Right lobe of liver (tissue), 6 donors: ENCODE data around the gene ZMIZ1. TPM values are rescaled to one million over a fixed set of nuclear protein-coding genes. Genes with fewer than 3 reads are reported as not detected.
A peak's percentile ranks its signal among the peaks of the same experiment; 100 is the strongest.

Experiments
- ATAC-seq, 4 donors: fragments of 200-7000 bp; cut with Tn5 transposase; one replicate each; pipeline ENCODE4 v1.9.1; 2020; ENCODE audit warnings: mild to moderate bottlenecking in 4 of 4, moderate library complexity in 4 of 4
- DNase-seq, 3 donors: peaks; one replicate each; pipeline ENCODE4 v3.0.0-alpha.2; 2020
- H3K27ac ChIP-seq, 3 donors: fragments of 200-600 bp; one replicate each; pipeline ENCODE4 v1.8.0; 2022
- H3K27me3 ChIP-seq, 2 donors: fragments of 200-600 bp; one replicate each; pipeline ENCODE4 v1.8.0; 2022
- H3K36me3 ChIP-seq, 4 donors: fragments of 200-600 bp; sonication (generic) in 1 of 4; one replicate each; pipeline versions ENCODE4 v1.5.1 to v1.8.0; 2017 to 2022; ENCODE audit warnings: control low read depth in 1 of 4
- H3K4me1 ChIP-seq, 4 donors: fragments of 200-600 bp; sonication (generic) in 1 of 4; one replicate each; pipeline versions ENCODE4 v1.5.1 to v1.8.0; 2017 to 2022; ENCODE audit warnings: control low read depth in 1 of 4
- H3K4me3 ChIP-seq, 3 donors: fragments of 200-600 bp; one replicate each; pipeline ENCODE4 v1.8.0; 2022
- H3K9me3 ChIP-seq, 4 donors: fragments of 200-600 bp; sonication (generic) in 1 of 4; one replicate each; pipeline versions ENCODE4 v1.5.1 to v1.8.0; 2017 to 2022; ENCODE audit warnings: control low read depth in 1 of 4
- CTCF ChIP-seq, 4 donors: fragments of 200-600 bp in 3 of 4; fragments of 450-650 bp in 1 of 4; IDR thresholded peaks; one replicate each; pipeline versions ENCODE4 v1.5.1 to v1.8.0; 2016 to 2022; ENCODE audit warnings: antibody characterized with exemption in 4 of 4, mild to moderate bottlenecking in 2 of 4
- POLR2A ChIP-seq: fragments of 450-650 bp; IDR thresholded peaks from one replicate; pipeline ENCODE4 v1.6.1; 2017; ENCODE audit warnings: antibody characterized with exemption, mild to moderate bottlenecking
- WGBS: methylation state at CpG from one replicate; pipeline ENCODE4 v1.1.6; 2018; ENCODE audit warnings: low coverage, low lambda C conversion rate; ENCODE audit not compliant: insufficient coverage; ENCODE audit errors: missing lambda C conversion rate; 5-methylcytosine and 5-hydroxymethylcytosine counted together
- intact Hi-C, 2 donors: fragments of 100-400 bp; cut with DNase I; formaldehyde crosslinking; loops; one replicate each; pipeline versions ENCODE4 v1.11.2 to v1.14.1; 2022
- total RNA-seq, 6 experiments: library from RNA; depleted of rRNA in 2 of 6; stranded (reverse); fragments of >200 nt in 2 of 6; fragmentation: NEBNext Ultra II Directional in 3 of 6; extraction: Animal tissue kit (Norgen Biotek cat#: 25700) in 3 of 6; gene quantifications; one replicate each; pipeline versions ENCODE4 v1.1.0 to v1.2.4, GENCODE V29; 2016 to 2023
- donor health status: DM: no; HTN: yes; CAD: no.
- donor health status: DM: no; HTN: no; CAD: no.
- donor health status: DM: no; HTN: no; CAD: no.
- donor health status: DM: no; HTN: yes; CAD: no.
- donor health status: DM: no; HTN: yes; CAD: no.

The ZMIZ1 gene
- total RNA-seq, 6 experiments from 2014 or later = 9.9 to 22.8 (median 12.3) TPM

DNA sequence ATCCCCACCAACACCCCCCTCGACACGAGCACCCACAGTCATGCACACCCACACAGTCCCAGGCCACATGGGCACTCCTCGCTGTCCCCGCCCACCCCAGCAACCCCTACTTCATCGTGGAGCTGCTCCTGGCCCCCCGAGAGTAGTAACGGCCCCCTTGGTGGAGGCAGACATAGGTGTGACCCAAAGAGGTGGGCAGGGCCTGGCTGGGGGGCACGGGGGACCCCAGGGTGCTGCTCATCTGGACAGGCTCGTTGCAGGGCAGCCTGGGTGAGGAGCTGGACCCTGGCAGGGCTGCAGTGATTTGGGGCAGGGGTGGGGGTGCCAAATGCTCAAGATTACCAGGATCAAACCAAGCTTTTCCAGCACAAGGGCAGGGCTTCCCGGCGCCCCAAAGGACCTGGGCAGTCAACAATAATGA lies 42.4 kb upstream of the ZMIZ1 start:
- Histone ChIP-seq H3K4me1 (peaks cover 0 to 30% (median 13%) of the 10 kb centered on the region in 4 donors), H3K4me3 (no peak overlapping the region), H3K36me3 (no peaks in the 10 kb centered on the region), H3K9me3 (no peaks in the 10 kb centered on the region), H3K27me3 (no peaks in the 10 kb centered on the region), H3K27ac (no peak overlapping the region)
- no peak for ATAC-seq
- intact Hi-C loops = no loop called here
- 77% methylated on average over 5 of the region's 11 CpGs for WGBS
- no peak for TF ChIP-seq POLR2A
- TF ChIP-seq CTCF (IDR thresholded peaks at IDR 0.05) = no peak
- DNase-seq = peak in 1 of 3 donors; percentile 43

DNA sequence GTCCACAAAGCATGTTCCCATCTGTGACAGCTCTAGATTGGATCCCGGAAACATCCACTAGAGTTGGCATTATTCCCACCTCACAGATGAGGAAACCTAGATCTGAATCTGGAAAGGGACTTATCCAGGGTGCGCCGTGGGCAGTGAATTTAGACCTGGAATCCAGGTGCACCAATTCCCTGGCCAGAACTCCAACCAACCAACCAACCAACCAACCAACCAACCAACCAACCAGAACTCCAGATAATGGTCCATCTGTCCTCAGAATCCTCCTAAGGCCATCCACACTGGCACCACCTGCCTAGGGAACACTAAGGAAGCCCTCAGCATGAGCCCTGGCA lies 42.0 kb upstream of the ZMIZ1 start:
- ATAC-seq = no peak

DNA sequence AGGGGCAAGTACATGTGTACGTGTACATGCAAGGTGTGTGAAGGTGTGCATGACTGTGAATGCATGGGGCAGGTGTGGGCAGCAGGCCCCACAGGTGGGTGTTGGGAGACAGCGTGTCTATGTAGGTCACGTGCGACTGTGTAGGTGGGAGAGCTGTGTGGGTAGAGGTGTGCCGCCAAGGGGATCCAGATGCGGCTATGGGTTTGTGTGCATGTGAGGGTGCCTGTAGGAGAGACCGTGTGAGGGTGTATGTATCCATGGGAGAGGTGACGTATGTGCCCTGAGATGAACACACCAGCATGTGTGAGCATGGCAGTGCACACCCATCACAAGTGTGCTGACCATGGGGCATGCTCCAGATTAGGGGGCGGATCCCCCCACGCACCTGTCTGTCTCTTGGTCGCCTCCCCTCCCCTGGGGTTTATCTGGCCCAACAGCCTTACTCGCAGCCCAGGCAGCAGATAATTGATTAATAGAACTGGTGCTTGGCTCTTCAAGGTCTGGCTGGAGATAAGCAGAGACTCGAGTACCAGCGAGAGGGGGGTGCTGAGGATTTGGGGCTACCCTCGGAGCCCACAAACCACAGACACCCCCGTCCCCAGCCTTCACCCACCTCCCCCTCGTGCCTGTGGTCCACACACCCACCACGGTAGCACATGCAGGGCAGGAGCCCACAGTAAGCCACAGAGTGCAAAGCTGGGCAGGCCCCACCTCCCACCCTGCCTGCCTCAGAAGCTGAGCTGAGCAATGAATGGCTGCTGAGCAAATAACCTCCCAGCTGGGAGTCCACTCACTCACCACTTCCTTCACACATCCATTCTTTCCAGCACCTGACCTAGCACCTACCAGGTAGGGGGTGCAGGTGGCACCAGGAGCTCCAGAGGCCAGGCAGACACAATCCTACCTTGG lies 41.4 kb upstream of the ZMIZ1 start:
- ATAC-seq (no peak), DNase-seq (peak in 2 of 3 donors; percentile 37 to 50)

More for the DNA sequence above, 42.0 kb upstream of the ZMIZ1 start:
- Histone ChIP-seq H3K27me3 (no peaks in the 10 kb centered on the region), H3K27ac (no peak overlapping the region), H3K9me3 (no peaks in the 10 kb centered on the region), H3K4me1 (peaks cover 0 to 30% (median 13%) of the 10 kb centered on the region in 4 donors), H3K4me3 (no peak overlapping the region), H3K36me3 (no peaks in the 10 kb centered on the region)
- no peak for DNase-seq
- TF ChIP-seq CTCF (IDR thresholded peaks at IDR 0.05) (no peak), POLR2A (no peak)
- no CpG with 5 or more reads among the region's 3 CpGs for WGBS
- intact Hi-C loops = no loop called here

DNA sequence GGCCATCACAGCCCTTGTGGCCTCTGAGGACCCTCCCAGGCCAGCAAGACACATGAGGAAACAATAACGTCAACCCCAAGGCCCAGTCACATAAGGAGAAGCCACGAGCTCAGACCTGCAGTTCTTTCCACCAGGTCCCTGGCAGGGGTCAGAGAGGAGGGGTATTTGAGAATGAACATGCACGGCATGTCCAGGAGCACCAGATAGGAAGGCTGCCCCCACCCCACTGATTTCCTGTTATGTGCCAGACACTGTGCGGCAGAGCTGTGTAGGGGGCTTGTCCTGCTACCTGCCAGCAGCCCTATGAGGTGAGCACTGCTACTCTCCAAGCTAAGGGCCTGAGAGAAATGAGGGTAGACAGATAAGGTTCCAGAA lies 40.7 kb upstream of the ZMIZ1 start:
- H3K27me3 ChIP-seq = no peaks in the 10 kb centered on the region
- peaks cover 0 to 24% (median 11%) of the 10 kb centered on the region in 4 donors for H3K4me1 ChIP-seq
- DNase-seq = no peak
- no peak for ATAC-seq
- WGBS = no CpG with 5 or more reads among the region's 4 CpGs
- no peaks in the 10 kb centered on the region for H3K36me3 ChIP-seq
- no peaks in the 10 kb centered on the region for H3K9me3 ChIP-seq
- H3K27ac ChIP-seq = no peak overlapping the region
- H3K4me3 ChIP-seq = no peak overlapping the region
- TF ChIP-seq CTCF (IDR thresholded peaks at IDR 0.05) = no peak
- intact Hi-C loops = no loop called here

More for the DNA sequence above, 41.4 kb upstream of the ZMIZ1 start:
- intact Hi-C loops = no loop called here
- no peak overlapping the region for H3K4me3 ChIP-seq
- H3K4me1 ChIP-seq = peaks cover 0 to 30% (median 13%) of the 10 kb centered on the region in 4 donors
- no peaks in the 10 kb centered on the region for H3K36me3 ChIP-seq
- no peaks in the 10 kb centered on the region for H3K27me3 ChIP-seq
- TF ChIP-seq CTCF (IDR thresholded peaks at IDR 0.05) (no peak), POLR2A (no peak)
- H3K9me3 ChIP-seq = no peaks in the 10 kb centered on the region
- H3K27ac ChIP-seq = no peak overlapping the region
- WGBS = 58% methylated on average over 11 of the region's 18 CpGs
